ENCODE results near the gene SERPINA1. TPM values are rescaled to one million over a fixed set of nuclear protein-coding genes. Genes with fewer than 3 reads are reported as not detected.
"Not testable (repeated sequence)": the region's sequence is repeated elsewhere in the genome, so short reads cannot be mapped to it uniquely, and the experiment has no call there.

The SERPINA1 gene
- total RNA-seq, 6 experiments from 2014 or later: 0.07 to 0.40 (median 0.17) TPM; not detected in 3

- peak; percentile 43 for DNase-seq
- Mint-ChIP-seq H3K27me3 (ENCODE audit: insufficient read depth) (peaks cover 7% of the 10 kb centered on the region; the same call in 1 of the 2 replicates), H3K27ac (no peak overlapping the region), H3K4me1 (ENCODE audit: low read depth) (no peaks in the 10 kb centered on the region), H3K9me3 (peaks cover 13% of the 10 kb centered on the region), H3K4me3 (peak overlapping the region; percentile 61), H3K36me3 (ENCODE audit: low read depth) (no peaks in the 10 kb centered on the region)
- TF ChIP-seq CTCF (IDR thresholded peaks at IDR 0.05): peak; percentile 78
Measured at GRCh38 chr14:94423453-94424056, 35.2 kb upstream of the SERPINA1 start.

GRCh38 chr14:94421316-94421715 is 32.9 kb upstream of the SERPINA1 start:
- peaks cover 21% of the 10 kb centered on the region for H3K9me3 Mint-ChIP-seq
- no peak overlapping the region for H3K4me3 Mint-ChIP-seq
- H3K27me3 Mint-ChIP-seq (ENCODE audit: insufficient read depth): peaks cover 7% of the 10 kb centered on the region; the same call in 1 of the 2 replicates
- no peak for TF ChIP-seq CTCF (IDR thresholded peaks at IDR 0.05)
- no peak overlapping the region for H3K27ac Mint-ChIP-seq
- no peak for DNase-seq
- H3K36me3 Mint-ChIP-seq (ENCODE audit: low read depth): no peaks in the 10 kb centered on the region
- no peaks in the 10 kb centered on the region for H3K4me1 Mint-ChIP-seq (ENCODE audit: low read depth)

GRCh38 chr14:94417497-94418205 is 29.2 kb upstream of the SERPINA1 start:
- not testable (repeated sequence) for H3K27ac Mint-ChIP-seq; H3K4me1 Mint-ChIP-seq (ENCODE audit: low read depth); H3K36me3 Mint-ChIP-seq (ENCODE audit: low read depth); H3K27me3 Mint-ChIP-seq (ENCODE audit: insufficient read depth); DNase-seq; H3K4me3 Mint-ChIP-seq
- peaks cover 27% of the 10 kb centered on the region for H3K9me3 Mint-ChIP-seq

- Mint-ChIP-seq H3K9me3 (peaks cover 39% of the 10 kb centered on the region), H3K27me3 (ENCODE audit: insufficient read depth) (no peaks in the 10 kb centered on the region; the same call in 1 of the 2 replicates), H3K27ac (no peak overlapping the region), H3K36me3 (ENCODE audit: low read depth) (peaks cover 4% of the 10 kb centered on the region; the same call in 1 of the 2 replicates), H3K4me1 (ENCODE audit: low read depth) (no peaks in the 10 kb centered on the region), H3K4me3 (no peak overlapping the region)
- TF ChIP-seq CTCF (IDR thresholded peaks at IDR 0.05): peak; percentile 29; the same call in 1 of the 2 replicates
- DNase-seq: no peak
Measured at GRCh38 chr14:94412671-94413638, 24.6 kb upstream of the SERPINA1 start.

- no peaks in the 10 kb centered on the region; the same call in 1 of the 2 replicates for H3K27me3 Mint-ChIP-seq (ENCODE audit: insufficient read depth)
- no peak overlapping the region for H3K27ac Mint-ChIP-seq
- peaks cover 4% of the 10 kb centered on the region; the same call in 1 of the 2 replicates for H3K36me3 Mint-ChIP-seq (ENCODE audit: low read depth)
- H3K9me3 Mint-ChIP-seq: peaks cover 41% of the 10 kb centered on the region
- no peaks in the 10 kb centered on the region for H3K4me1 Mint-ChIP-seq (ENCODE audit: low read depth)
- no peak for DNase-seq
- H3K4me3 Mint-ChIP-seq: no peak overlapping the region
- no peak for TF ChIP-seq CTCF (IDR thresholded peaks at IDR 0.05)
Measured at GRCh38 chr14:94411638-94412037, 23.2 kb upstream of the SERPINA1 start.

GRCh38 chr14:94409430-94409829 is 21.0 kb upstream of the SERPINA1 start:
- not testable (repeated sequence) for DNase-seq; H3K4me1 Mint-ChIP-seq (ENCODE audit: low read depth); H3K4me3 Mint-ChIP-seq; H3K36me3 Mint-ChIP-seq (ENCODE audit: low read depth); H3K27me3 Mint-ChIP-seq (ENCODE audit: insufficient read depth); H3K27ac Mint-ChIP-seq
- peaks cover 36% of the 10 kb centered on the region for H3K9me3 Mint-ChIP-seq
